ENCODE results near the gene KRT14.

DNA sequence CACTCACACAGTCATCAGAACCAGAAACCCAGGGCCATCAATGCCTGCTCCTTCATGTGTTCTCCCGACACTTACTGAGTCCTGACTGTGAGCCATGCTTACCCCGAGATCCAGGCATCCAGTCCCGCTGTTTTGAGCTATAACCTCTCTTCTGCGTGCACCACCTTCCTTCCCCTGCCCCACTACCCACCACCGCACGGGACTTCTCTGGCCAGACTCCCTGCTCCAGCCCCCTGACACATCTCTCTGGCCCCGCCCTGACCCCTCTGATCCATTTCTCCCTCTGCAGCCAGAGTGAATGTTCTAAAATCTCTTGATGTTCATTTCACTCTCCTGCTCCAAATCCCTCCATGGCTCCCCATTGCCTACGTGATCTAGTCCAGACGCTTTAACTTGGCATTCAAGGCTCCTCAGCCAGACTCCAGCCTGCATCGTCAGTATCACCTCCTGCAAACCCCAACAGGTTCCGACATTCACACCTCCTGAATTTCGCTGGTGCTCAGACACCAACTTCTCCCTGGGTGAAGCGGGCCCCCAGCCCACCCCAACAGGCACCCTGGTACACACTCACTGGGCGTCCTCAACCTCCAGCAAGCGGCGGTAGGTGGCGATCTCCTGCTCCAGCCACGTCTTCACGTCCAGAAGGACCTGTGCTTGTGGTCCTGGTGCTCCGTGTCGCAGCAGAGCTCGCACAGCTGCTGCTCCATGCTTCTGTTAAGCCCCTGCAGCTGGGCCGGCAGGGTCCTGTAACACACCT, 40.8 kb upstream of the KRT14 start:
- TF ChIP-seq, protein P1, sequence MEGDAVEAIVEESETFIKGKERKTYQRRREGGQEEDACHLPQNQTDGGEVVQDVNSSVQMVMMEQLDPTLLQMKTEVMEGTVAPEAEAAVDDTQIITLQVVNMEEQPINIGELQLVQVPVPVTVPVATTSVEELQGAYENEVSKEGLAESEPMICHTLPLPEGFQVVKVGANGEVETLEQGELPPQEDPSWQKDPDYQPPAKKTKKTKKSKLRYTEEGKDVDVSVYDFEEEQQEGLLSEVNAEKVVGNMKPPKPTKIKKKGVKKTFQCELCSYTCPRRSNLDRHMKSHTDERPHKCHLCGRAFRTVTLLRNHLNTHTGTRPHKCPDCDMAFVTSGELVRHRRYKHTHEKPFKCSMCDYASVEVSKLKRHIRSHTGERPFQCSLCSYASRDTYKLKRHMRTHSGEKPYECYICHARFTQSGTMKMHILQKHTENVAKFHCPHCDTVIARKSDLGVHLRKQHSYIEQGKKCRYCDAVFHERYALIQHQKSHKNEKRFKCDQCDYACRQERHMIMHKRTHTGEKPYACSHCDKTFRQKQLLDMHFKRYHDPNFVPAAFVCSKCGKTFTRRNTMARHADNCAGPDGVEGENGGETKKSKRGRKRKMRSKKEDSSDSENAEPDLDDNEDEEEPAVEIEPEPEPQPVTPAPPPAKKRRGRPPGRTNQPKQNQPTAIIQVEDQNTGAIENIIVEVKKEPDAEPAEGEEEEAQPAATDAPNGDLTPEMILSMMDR (conservative IDR thresholded peaks at IDR 0.05; ENCODE audit: low read length) = no peak
- no peak for TF ChIP-seq EZH2phosphoT487 (IDR thresholded peaks at IDR 0.05; ENCODE audit: borderline replicate concordance, low read depth, low read length)
